IPS-NIHi7 (cell line): ENCODE measurements around the gene ANKS1B.
A peak's percentile ranks its signal among the peaks of the same experiment; 100 is the strongest.
"Not testable (repeated sequence)": the region's sequence is repeated elsewhere in the genome, so short reads cannot be mapped to it uniquely, and the experiment has no call there.

Source experiments
- DNase-seq: peaks from one replicate; pipeline ENCODE4 v3.0.0; 2012; ENCODE audit warnings: mixed read lengths; ENCODE audit errors: extremely low spot score

Gene ANKS1B

DNA sequence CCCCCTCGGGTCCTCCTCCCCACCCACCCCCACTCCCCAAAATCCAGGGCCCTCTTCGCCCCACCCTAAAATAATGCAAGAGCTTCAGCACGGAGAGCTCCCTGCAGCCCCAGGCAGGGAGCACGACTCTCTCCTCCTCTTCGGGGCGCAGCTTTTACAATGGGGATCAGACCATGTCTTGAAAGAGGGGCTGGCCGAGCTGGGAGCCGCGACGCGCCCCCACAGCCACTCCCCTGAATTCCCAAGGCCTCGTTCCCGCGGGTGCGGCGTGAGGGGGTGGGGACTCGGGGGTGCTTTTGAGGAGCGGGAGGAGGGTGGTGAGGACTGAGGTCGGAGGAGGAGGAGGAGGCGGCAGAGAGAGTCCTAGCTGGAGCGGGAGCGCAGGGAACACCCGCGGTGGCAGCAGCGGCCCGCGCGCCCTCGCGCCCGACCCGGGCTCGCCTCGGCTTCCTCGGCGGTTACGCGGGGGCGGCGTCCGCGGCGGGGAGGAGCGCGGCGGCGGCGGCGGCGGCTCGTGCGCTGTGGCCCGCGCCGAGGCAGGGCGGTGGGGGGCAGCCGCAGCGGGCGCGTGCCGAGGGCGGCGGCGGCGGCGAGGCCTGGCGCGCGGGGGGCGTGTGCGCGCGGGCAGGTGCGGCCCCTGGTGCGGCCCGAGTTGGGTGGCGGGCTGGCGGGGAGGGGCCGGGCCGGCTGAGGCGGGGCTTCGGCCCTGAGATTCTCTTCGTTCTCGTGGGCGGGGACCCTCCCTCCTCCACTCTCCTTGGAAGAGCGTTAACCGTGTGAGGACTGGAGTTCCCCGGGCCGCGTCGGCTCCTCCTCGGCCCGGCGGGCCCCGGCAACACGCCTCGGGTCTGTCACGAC is at the start of gene ANKS1B:
Gene ANKS1B, minus strand, starts transcription at position 666 of the 858 bp plus-strand sequence. CDS start 699 bp downstream, outside the sequence.
- peak; percentile 81 for DNase-seq

DNA sequence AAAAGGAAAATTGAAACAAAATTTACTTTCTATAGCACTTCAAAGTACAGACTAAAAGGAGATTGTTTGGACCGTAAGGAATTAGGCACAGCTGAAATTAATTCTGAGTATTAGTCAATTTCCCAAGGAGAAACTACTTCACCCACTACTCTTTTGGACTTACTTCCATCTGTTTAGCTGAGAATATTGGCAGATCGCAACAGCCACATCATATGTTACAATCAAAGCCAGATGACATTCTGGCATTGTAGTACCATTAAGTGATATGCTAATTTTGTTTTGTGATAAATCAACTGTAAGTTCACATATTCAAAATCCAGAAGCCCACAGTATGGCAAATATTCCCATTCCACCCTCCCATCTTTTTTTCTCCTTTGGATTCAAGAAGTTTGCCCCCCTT is 47.1 kb upstream of the ANKS1B start:
- no peak for DNase-seq

DNA sequence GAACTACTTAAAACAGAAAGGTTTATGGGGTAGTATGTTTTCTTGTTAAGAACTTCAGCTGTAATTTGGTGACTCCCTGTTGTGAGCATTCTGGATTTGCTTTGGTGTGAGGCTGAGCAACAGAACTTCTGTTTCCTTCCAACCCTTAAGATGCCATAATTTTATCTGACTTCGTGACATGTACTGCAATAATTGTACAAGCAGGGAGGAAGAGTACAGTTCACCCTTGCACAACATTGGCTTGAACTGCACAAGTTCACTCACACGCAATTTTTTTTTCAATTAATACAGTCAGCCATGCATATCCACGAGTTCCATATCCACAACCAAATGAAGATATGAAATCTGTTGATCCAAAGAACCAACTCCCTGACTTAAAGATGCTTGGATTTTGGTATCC is 42.9 kb upstream of the ANKS1B start:
- no peak for DNase-seq

DNA sequence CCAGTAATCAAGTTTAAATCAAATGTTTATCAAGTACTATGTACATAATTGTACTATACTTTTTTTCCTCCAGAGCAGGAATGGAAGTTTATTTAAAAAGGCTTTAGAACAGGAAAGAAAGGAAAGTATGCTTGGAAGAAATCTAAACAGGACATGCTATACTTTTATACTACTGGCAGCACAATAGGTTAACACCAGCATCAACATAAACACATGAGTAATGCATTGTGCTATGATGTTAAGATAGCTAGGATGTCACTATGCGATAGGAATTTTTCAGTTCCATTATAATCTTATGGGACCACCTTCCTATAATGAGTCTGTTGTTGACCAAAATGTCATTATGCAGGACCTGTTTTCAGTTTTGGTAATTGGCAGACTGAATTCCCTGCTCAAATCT is 41.5 kb upstream of the ANKS1B start:
- no peak for DNase-seq

DNA sequence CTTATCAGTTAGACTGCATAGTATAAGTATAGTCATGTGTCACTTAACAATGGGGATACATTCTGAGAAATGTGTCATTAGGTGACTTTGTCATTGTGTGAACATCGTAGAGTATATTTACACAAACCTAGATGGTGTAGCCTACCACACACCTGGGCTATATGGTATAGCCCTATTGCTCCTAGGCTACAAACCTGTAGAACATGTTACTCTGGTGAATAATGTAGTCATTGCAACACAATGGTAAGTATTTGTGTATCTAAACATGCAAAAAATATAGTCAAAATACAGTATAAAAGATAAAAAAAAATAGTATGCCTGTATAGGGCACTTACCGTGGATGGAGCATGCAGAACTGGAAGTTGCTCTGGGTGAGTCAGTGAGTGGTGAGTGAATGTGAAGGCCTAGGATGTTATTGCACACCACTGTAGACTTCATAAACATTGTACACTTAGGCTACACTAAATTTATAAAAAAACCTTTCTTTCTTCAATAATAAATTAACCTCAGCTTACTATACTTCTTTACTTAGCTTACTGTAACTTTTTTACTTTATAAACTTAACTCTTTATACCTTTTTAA is 40.3 kb upstream of the ANKS1B start:
- no peak for DNase-seq

DNA sequence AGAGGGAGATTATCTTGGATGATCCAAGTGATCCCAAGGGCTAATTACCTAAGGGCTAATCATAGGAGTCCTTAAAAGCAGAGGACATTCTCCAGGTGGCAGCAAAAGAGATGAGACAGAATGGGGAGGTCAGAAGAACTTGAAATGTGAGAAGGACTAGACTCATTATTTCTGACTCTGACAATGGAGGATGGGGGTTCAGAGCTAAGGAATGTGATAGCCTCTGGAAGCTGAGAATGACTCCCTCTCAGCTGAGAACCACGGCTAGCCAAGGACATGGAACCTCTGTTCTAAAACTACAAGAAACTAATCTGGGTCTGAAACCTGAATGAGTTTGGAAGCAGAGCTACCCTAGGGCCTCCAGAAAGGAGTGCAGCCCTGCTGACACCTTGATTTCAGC is 35.6 kb upstream of the ANKS1B start:
- no peak for DNase-seq

DNA sequence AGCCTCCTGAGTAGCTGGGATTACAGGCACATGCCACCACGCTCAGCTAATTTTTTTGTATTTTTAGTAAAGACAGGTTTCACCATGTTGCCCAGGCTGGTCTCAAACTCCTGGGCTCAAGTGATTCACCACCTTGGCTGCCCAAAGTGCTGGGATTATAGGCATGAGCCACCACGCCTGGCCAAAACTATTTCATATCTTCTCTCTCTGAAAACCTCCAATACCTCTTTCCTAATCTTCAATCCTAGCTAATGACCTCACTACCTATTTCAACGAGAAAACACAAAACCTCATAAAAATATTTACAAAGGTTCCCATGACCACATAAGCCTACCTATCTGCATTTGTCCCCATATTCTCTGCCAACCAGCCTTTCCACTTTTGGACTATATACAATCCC is 32.3 kb upstream of the ANKS1B start:
- DNase-seq = no peak

DNA sequence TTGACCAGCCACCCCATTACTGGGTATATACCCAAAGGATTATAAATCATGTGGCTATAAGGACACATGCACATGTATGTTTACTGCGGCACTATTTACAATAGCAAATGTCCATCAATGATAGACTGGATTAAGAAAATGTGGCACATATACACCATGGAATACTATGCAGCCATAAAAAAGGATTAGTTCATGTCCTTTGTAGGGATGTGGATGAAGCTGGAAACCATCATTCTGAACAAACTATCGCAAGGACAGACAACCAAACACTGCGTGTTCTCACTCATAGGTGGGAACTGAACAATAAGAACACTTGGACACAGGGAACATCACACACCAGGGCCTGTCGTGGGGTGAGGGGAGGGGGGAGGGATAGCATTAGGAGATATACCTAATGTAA is 31.6 kb upstream of the ANKS1B start:
- not testable (repeated sequence) for DNase-seq

DNA sequence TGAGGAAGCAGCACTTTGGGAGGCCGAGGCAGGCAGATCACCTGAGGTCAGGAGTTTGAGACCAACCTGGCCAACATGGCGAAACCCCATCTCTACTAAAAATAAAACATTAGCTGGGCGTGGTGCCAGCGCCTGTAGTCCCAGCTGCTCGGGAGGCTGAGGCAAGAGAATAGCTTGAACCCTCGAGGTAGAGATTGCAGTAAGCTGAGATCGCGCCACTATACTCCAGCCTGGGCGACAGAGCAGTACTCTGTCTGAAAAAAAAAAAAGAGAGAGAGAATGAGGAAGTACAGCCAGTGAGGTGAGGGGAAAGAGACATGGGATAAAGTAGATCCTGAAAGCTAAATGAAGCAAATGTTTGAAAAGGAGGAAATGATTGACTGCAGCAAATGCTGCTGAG is 21.1 kb upstream of the ANKS1B start:
- DNase-seq = not testable (repeated sequence)

DNA sequence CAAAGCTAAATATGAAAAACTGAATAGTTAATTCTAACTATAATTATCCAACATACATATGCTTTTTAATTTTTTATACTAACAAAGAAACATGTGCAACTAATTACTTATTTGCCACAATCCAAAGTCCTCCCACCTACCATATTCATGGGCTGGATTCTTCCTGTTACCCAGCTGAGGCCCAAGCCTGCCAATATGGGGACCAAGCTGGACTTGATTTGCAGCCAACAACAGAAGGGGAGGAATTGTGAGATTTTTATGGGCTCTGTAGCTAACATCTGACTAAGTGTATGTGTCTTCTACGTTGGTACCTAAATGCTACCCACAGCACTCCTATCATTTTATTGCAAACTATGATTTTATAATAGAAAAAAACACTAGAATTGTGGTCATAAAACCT is 13.1 kb upstream of the ANKS1B start:
- DNase-seq = no peak

DNA sequence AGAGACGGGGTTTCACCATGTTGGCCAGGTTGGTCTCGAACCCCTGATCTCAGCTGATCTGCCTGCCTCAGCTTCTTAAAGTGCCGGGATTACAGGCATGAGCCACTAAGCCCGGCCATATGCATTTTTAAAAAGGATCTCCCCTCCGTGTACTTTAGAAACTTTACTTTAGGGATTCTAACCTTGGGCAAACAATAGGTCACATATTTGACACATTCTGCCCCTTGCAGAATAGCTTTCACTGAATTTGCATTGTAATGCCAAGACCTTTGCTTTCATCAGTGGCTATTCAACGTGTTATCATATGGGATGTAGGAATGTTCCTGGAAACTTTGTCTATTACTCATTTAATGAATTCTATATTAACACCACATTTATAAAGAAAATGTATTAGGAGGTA is 11.4 kb upstream of the ANKS1B start:
- no peak for DNase-seq

DNA sequence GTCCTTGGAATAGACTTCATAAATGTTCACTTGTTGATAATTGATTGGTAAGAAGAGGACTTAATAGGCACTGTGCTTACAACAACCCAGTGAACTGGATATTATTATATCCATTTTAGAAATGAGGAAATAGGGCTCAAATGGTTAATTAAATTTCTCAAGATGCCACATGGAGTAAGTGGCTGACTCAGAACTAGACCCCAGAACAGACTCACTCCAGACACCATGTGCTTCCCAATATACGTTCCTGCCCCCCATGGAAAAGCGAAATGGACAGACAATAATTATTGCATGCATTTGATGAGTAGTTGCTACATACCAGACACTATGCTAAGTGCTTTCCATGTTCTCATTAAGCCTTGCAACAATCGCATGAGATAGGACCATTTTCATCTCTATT is 895 bp upstream of the ANKS1B start:
- no peak for DNase-seq

DNA sequence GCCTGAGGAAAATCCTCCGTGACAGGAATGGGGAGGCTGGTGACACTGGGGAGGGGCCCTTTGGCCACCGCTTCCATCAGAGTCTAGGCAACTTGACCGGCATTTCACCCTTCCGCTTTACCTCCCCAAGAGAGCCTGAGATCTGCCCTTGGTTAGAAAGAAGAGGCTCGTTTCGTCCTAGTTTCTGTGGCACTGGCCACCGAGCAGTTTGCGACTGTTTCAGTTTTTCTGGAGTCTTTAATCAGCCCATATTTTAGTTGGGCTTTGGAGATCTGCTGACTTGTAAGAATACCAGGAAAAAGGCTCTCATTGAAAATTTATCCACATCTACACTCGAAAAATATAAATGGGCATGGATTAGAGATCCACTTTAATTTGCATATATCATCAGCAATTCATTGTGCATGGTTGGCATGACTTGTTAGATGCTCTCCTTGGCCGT is 414 bp upstream of the ANKS1B start:
- DNase-seq = no peak

DNA sequence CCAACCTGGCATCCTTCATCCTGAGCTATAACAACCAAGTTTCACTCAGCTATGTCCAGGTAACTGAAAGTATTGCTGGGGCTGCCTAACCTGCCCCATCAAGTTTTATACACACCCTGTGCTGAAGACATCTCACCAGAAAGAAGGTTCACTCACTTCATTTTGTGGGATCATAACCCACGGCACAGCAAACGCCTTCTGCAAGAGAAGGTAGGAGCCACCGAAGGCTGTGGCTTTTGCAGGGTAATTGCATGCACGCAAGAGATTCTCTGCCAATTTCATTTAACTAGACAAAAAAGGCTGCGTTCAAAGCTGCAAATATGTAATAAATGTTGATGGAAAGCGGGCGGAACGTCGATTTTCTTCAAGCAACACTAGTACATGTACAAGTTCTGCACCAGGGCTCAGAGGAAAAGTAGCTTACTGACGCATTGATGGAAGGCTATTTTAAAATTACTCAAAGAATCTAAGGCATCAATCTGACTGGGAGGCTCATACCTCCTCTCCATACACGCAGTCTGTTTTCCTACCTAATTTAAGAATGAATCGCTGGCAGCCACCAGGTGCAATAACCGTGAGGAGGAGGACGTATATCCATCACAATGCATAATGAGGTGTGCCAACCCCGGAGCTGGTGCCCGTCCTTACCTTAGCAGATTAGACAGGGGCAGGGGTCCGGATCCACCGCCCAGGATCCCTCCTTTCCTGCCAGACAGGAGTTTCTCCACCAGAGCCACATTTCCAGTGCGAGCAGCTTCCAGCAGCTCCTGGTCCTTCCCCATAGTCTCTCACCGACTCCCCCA is 1.1 kb downstream of the ANKS1B start:
- peak; percentile 39 for DNase-seq

DNA sequence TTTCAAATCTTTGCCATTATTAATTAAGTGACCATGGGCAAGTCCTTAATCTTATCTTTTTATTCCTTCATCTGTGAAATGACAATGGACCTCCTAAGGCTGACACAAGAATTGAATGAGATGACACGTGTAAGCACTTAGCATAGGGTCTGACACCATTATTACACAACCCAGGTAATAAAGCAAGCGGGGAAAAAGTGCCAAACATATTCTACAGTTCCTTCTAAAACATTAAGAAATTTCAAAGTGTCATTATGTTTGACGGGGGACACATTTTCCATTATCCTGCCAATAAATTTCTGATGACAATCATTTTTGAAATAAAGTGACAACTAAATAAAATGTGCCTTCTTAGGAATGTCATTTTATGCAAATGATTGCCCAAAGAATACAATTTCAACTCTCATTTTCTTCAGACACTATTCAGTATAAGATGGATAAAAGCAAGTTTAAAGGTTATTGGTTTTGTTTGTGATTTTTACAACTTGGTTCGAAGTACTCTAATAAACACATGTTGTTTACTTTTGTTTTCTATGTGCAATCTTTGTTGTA is 3.0 kb downstream of the ANKS1B start:
- no peak for DNase-seq

DNA sequence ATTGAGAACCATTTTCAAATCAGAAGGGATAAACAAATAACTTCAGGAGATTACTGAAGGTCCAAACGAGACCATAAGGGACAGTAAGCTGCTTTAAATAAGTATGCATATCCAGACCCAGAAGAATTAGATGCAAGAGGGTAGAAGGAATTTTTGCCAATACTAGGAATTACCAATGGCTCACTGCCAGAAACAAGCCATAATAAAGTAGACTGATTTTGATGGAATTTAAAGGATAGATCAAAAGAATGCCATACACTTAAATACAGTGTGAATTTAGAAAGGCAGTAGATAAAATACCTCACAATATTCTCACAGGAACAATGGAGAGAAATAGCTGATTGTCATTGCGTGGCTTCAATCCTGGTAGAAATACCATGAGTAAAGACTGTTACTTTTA is 5.3 kb downstream of the ANKS1B start:
- no peak for DNase-seq

DNA sequence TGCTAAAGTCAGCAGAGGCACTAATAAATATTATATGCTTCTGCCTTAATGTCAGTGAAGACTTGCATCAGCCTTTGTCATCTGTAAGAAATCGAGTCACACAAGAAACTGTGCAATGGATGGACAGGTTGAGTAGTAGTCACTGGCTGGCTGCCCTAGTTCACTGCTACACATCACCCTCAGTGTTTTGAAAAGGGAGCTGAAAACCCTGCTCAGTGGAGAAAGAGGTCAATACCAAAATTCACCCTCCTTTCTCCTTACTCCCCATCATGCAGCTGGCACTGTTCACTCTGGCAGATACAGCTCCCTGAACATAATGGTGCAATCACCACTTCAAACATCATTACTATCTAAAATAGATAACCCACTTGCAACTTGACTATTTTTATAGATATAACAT is 6.6 kb downstream of the ANKS1B start:
- no peak for DNase-seq

DNA sequence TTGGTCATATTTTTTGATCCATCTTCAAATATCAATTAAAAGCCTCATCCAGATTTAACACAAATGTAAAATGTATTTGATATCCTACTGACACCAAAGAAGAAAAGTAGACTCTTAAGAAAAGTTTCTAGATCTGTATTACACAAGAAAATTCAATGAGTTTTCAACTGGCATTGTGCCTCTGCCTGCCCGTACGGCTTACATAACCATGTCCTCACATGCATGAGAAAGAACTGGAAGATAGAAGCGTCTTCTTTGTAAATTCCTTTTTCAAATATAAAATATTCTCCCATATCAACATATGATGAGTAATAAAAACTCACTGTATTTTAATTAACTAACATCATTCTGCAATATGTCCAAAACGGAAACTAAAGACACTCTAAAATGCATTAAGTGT is 7.2 kb downstream of the ANKS1B start:
- no peak for DNase-seq

DNA sequence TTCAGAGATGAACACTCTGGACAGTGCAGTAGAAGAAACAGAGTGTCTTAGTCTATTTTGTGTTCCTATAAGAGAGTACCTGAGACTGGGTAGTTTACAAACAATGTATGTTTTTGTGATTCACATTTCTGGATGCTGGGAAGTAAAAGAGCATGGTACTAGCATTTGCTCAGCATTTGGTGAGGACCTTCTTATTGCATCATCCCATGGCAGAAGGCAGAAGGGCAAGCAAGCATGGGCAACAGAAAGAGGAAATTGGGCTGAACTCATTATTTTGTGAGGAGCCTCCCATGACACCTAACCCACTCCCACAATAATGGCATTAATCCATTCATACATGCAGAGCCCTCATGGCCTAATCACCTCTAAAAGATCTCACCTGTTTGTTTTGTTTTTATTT is 8.0 kb downstream of the ANKS1B start:
- no peak for DNase-seq

DNA sequence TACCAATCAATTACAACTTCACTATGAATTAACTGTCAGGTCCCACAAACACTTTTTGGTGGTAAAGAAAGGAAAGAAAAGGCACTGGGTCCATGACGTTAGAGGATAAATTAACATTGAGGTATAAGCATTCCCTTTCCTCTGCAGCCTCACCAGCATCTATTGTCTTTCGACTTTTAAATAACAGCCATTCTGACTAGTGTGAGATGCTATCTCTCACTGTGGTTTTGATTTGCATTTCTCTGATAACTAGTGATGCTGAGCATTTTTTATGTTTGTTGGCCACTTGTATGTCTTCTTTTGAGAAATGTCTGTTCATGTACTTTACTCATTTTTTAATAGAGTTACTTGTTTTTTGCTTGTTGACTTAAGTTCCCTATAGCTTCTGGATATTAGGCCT is 9.4 kb downstream of the ANKS1B start:
- no peak for DNase-seq

DNA sequence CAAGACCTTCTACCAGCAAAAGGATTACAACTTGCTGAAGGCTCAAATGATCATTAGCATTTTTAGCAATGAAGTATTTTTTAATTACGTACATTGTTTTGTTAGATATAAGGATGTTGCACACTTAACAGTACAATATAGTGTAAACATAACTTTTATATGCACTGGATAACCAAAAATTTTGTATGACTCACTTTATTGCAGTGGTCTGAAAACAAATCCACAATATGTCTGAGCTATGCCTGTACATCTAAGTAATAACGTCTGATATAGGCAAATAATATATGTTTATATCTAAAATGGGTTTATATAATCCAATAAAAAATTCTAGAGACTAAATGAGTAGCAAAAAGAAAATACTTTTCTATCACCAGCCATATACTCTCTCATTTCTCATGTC is 10.6 kb downstream of the ANKS1B start:
- no peak for DNase-seq

DNA sequence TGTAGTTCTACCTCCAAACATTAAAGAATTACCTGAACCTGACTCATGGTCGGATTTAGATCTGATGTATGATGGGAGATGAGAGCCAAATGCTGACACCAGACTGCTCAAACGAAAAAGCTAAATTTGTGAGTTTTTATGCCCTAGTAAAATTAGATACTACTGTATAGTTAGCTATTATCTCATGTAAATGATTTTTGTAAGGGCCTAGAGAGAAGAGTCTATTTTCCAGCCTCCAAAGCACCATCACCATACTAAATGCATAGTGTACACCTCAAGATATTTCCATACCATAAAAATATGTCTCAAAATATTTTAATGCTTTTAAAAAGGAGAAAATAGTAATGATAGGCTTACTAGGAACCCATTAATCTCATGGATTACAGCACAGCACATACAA is 18.3 kb downstream of the ANKS1B start:
- DNase-seq = no peak
